Activated naive CD4-positive, alpha-beta T cell treated with anti-CD3 and anti-CD28 coated beads, Interleukin-2, amount 50 U/mL, for 16 hours (primary cell): Measurements from ENCODE around the gene FBRS.
"Not testable (repeated sequence)": the region's sequence is repeated elsewhere in the genome, so short reads cannot be mapped to it uniquely, and the experiment has no call there.

Experiments
- DNase-seq: peaks from one replicate; pipeline ENCODE4 v3.0.0-alpha.2; 2020

Gene FBRS

GRCh38 chr16:30700491-30700890 lies 42.3 kb downstream of the FBRS start:
- DNase-seq, result no peak

DNA sequence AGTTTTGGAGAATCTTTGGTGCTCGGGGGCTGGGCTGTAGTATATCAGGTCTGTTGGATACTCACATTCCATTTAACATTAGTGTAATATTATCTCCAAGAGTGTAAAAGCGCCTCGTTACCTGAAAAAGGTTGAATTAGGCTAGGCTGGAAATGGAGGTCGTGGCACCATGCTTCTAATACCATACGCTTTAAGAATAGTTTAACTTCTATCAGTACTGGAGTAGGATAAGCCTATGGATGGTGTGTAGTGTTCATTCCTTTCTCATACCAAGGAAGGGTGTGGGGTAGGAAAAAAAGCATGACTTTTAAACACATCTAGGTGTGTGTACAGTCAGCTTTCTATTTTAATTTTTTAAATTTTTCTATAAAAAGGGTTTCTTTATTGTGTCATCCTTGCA lies 42.7 kb downstream of the FBRS start:
- no peak for DNase-seq

DNA sequence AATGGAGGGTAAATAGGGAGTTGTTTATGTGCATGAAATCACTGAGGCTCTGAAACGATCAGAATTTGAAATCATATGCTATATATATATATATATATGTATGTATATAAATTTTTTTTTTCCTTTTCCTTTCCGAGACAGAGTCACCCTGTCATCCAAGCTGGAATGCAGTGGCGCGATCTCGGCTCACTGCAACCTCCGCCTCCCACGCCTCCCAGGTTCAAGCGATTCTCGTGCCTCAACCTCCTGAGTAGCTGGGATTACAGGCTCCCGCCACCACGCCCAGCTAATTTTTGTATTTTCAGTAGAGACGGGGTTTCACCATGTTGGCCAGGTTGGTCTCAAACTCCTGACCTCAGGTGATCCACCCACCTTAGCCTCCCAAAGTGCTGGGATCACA lies 44.8 kb downstream of the FBRS start:
- DNase-seq, result not testable (repeated sequence)

DNA sequence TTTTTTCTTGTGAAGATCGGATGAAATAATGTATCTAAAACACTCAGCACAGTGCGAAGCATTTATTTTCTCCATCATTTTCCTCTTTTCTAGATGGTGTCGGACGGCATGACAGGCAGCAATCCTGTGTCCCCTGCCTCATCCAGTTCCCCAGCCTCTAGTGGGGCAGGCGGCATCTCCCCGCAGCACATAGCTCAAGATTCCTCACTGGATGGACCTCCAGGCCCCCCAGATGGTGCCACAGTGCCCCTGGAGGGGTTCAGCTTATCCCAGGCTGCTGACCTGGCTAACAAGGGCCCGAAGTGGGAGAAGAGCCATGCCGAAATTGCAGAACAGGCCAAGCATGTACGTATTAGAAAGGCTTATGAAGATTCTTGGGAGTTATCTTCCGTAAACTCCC lies 45.7 kb downstream of the FBRS start:
- no peak for DNase-seq

- DNase-seq, result no peak
Measured at GRCh38 chr16:30706046-30706445, 47.8 kb downstream of the FBRS start.

GRCh38 chr16:30710971-30711370 lies 52.7 kb downstream of the FBRS start:
- no peak for DNase-seq

- no peak for DNase-seq
Measured at GRCh38 chr16:30711712-30712111, 53.5 kb downstream of the FBRS start.

GRCh38 chr16:30715750-30716445 lies 57.7 kb downstream of the FBRS start:
- DNase-seq, result peak; percentile 36

DNA sequence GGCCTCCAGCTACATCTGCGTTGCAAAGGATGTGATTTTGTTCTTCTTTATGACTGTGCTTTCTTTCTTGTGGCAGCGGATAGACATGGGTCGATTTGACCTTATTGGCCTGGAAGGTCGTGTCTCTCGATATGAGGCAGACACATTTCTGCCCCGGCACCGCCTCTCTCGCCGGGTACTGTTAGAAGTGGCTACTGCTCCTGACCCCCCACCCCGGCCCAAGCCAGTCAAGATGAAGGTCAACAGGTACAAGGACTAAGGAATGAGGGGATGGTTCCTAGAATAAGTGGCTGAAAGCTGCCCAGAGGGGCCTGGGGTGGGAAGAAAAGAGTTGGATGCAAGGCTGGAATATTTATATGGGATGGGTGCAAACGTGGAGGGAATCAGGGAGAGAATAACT lies 61.9 kb downstream of the FBRS start:
- DNase-seq, result no peak
